Heart right ventricle (tissue), 16 donors: ENCODE measurements around the gene CYP19A1. TPM values are rescaled to one million over a fixed set of nuclear protein-coding genes. Genes with fewer than 3 reads are reported as not detected.

Experiments used
- ATAC-seq, 8 donors: fragments of 200-7000 bp; cut with Tn5 transposase; one replicate each; pipeline ENCODE4 v1.9.1; 2020; ENCODE audit warnings: mild to moderate bottlenecking in 8 of 8, moderate library complexity in 8 of 8, moderate number of reproducible peaks in 1 of 8
- DNase-seq, 2 donors: peaks; one replicate each; pipeline ENCODE4 v3.0.0-alpha.2; 2020
- H3K27ac ChIP-seq, 10 donors: fragments of 200-600 bp; sonication (generic) in 2 of 10; one replicate each; pipeline versions ENCODE4 v1.5.0 to v1.8.0; 2020 to 2022; ENCODE audit warnings: mild to moderate bottlenecking in 3 of 10
- H3K27me3 ChIP-seq, 7 donors: fragments of 200-600 bp; one replicate each; pipeline ENCODE4 v1.8.0; 2021 to 2022; ENCODE audit warnings: mild to moderate bottlenecking in 2 of 7
- H3K36me3 ChIP-seq, 9 donors: fragments of 200-600 bp; sonication (generic) in 1 of 9; one replicate each; pipeline versions ENCODE4 v1.5.0 to v1.8.0; 2020 to 2022; ENCODE audit warnings: mild to moderate bottlenecking in 2 of 9
- H3K4me1 ChIP-seq, 9 donors: fragments of 200-600 bp; sonication (generic) in 1 of 9; one replicate each; pipeline versions ENCODE4 v1.5.0 to v1.8.0; 2020 to 2022; ENCODE audit warnings: mild to moderate bottlenecking in 4 of 9
- H3K4me3 ChIP-seq, 10 donors: fragments of 200-600 bp; sonication (generic) in 2 of 10; one replicate each; pipeline versions ENCODE4 v1.5.0 to v1.8.0; 2020 to 2022; ENCODE audit warnings: mild to moderate bottlenecking in 7 of 10, moderate library complexity in 2 of 10
- H3K9me3 ChIP-seq, 11 donors: fragments of 200-600 bp in 10 of 11; sonication (generic) in 2 of 11; one replicate each; pipeline versions ENCODE4 v1.5.0 to v1.8.0; 2013 to 2022; ENCODE audit warnings: mild to moderate bottlenecking in 2 of 11, control low read depth in 1 of 11, moderate library complexity in 1 of 11
- CTCF ChIP-seq, 9 donors: fragments of 200-600 bp; sonication (generic) in 2 of 9; IDR thresholded peaks; one replicate each; pipeline versions ENCODE4 v1.5.0 to v1.8.0; 2021 to 2022; ENCODE audit warnings: antibody characterized with exemption in 9 of 9, mild to moderate bottlenecking in 5 of 9, moderate library complexity in 1 of 9
- WGBS, 2 donors: extraction: QIAGEN DNeasy Blood & Tissue Kit; methylation state at CpG; one replicate each; pipeline ENCODE4 v1.1.7; 2013; ENCODE audit warnings: inconsistent platforms in 1 of 2; 5-methylcytosine and 5-hydroxymethylcytosine counted together
- intact Hi-C, 10 donors: fragments of 100-400 bp; cut with DNase I; formaldehyde crosslinking; loops; one replicate each; pipeline versions ENCODE4 v1.11.1 to v1.14.2; 2022
- polyA plus RNA-seq, 2 donors: library from polyadenylated mRNA; stranded (reverse); fragments of 200-250 nt; gene quantifications; one replicate each; pipeline ENCODE4 v1.2.3, GENCODE V29; 2013
- total RNA-seq, 10 donors: library from RNA; stranded (reverse); fragmentation: NEBNext Ultra II Directional in 3 of 10; extraction: Animal tissue kit (Norgen Biotek cat#: 25700) in 3 of 10; gene quantifications; one replicate each; pipeline versions ENCODE4 v1.2.1 to v1.2.4, GENCODE V29; 2021 to 2023
- donor health status: Arrhythmogenic right ventricular cardiomyopathy.
- donor health status: ischemic (EF 13 %, LVEDD 7.1; RV severe dilation, severe dysfunction).
- donor health status: healthy with polysubstance abuse.
- donor health status: DM: no; HTN: yes; CAD: no.
- donor health status: DM: no; HTN: no; CAD: no.
- donor health status: ischemic (EF 25% LVEDD 6.9; RV normal size, moderate dysfunction).
- donor health status: ischemic (EF 25% LVEDD 5.7; RV mildly dilated, moderate dysfunction).
- donor health status: healthy.
- donor health status: DM: yes; HTN: yes; CAD: no.
- donor health status: Ischemic cardiomyopathy.
- donor health status: ischemic (EF 35%, LVEDD 5.7; RV mildly dilated, moderate dysfunction).
- donor health status: nonischemic (EF 11% LVEDD 7.7; RV severe dilation, severe dysfunction).
- donor health status: DM: yes; HTN: yes; CAD: no.
- donor health status: PGD.
- donor health status: ischemic (EF 29% LVEDD 5.4; RV normal size, mild dysfunction).
- donor health status: nonischemic (EF 23%, LVEDD 6.1; RV moderate dilation, normal function).

Gene CYP19A1
- total and polyA plus RNA-seq, 12 donors = 0.26 to 1.9 (median 0.68) TPM; not detected in 3

DNA sequence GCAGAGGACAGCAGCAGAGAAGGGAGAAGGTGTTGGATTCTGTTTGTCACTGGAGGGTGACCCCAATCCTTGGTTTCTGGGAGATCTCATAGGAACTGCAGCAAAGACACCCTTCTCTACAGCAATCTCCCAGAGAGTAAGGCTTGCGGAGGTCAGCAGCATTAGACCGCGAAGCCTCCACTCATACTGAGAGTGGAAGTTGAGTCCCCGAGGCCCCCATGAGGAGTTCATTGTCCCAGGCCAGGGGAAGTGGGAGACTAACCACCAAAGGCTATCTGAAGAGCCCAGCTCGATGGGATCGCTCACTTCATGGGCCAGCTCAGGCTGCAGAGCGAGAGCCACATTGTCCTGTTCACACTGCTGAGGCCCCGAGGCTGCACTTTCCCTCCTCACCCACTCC, 47.6 kb upstream of the CYP19A1 start:
- TF ChIP-seq CTCF (IDR thresholded peaks at IDR 0.05) = no peak
- no peaks in the 10 kb centered on the region for H3K36me3 ChIP-seq
- ATAC-seq (no peak), DNase-seq (no peak)
- 82 to 88% methylated on average over 8 of the region's 8 CpGs for WGBS, 2 donors
- no peaks in the 10 kb centered on the region for H3K9me3 ChIP-seq
- no peaks in the 10 kb centered on the region for H3K27me3 ChIP-seq
- peaks cover 0 to 9% (median 1%) of the 10 kb centered on the region in 9 donors for H3K4me1 ChIP-seq
- intact Hi-C loops = loop anchor here in 2 of 10 donors (10.0 kb wide), 2 partner anchors 221 to 231 kb away; no protein-coding TSS in a partner anchor
- no peak overlapping the region for H3K27ac ChIP-seq
- no peak overlapping the region for H3K4me3 ChIP-seq

DNA sequence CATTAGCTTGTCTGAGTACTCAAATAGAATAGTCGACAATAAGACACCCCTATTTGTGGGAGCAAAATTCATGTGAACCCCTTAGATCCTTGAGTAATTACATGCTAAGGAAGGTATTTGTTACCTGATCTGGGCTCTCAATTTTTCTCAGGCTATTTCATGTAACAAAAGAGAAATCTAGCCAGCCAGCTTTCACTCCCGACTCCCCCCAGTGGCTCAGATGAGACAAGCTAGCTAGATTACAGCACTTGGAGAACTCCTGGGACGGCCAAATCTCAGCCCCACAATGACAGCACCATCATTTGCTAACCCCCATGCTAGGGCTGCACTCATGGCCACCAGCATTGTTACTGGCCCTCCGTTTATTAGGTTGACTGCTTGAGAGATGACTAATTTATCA, 44.4 kb upstream of the CYP19A1 start:
- H3K9me3 ChIP-seq = no peaks in the 10 kb centered on the region
- no peak overlapping the region for H3K4me3 ChIP-seq
- no peaks in the 10 kb centered on the region for H3K27me3 ChIP-seq
- H3K36me3 ChIP-seq = no peaks in the 10 kb centered on the region
- WGBS, 2 donors = 23 to 33% methylated on average over 4 of the region's 4 CpGs
- H3K27ac ChIP-seq = no peak overlapping the region
- H3K4me1 ChIP-seq = peaks cover 0 to 17% (median 8%) of the 10 kb centered on the region in 9 donors
- DNase-seq (no peak), ATAC-seq (no peak)
- intact Hi-C loops = loop anchor here in 6 of 10 donors (5.0 to 10.0 kb wide), 7 partner anchors 60 to 228 kb away; no protein-coding TSS in a partner anchor
- TF ChIP-seq CTCF (IDR thresholded peaks at IDR 0.05) = peak in 8 of 9 donors; percentile 5 to 47 (median 38)

DNA sequence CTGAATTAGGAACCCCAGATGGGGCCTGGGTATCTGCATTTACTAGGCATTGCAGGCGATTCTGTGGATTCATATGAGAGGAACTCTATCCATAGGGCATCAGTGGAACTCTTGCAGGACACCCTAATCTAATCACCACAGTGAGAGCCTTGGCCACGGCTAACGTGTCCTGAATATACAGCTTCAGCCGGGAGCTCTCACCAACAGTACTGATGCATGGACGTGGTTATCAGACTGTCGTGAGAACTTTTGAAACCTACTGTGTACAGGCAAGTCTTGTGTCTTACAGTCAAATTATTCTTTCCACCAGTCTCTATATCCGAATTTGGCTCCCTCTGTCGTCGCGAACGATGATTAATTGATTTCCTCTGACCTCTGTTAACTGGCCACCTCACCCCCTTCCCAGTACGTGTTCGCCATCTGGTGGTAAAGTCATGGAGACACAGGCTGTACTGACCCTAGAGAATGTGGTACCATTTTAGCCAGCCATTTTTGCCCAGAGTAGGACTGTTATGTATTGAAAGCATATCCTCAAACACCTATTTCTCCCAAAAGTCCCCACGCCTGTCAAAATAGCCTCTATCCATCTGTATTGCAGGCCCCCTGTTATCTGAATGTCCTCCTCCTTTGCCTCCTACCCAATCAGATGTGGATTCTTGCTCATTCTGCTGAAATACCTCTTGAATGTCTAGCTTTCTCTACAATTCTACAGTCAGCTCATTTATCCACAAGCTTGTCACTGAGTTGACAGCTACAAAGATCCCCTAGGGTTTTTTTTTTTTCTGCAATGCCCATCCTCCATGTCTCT, 42.8 kb upstream of the CYP19A1 start:
- H3K4me3 ChIP-seq = peak overlapping the region in 1 of 10 donors; percentile 21
- peaks cover 0 to 17% (median 8%) of the 10 kb centered on the region in 9 donors for H3K4me1 ChIP-seq
- 14 to 17% methylated on average over 14 of the region's 14 CpGs for WGBS, 2 donors
- no peak overlapping the region for H3K27ac ChIP-seq
- DNase-seq (peak in 1 of 2 donors; percentile 67), ATAC-seq (peak; percentile 88 to 95 (median 91))
- H3K9me3 ChIP-seq = no peaks in the 10 kb centered on the region
- intact Hi-C loops = loop anchor here (1.0 to 10.0 kb wide), 16 partner anchors 59 to 226 kb away; no protein-coding TSS in a partner anchor
- H3K36me3 ChIP-seq = no peaks in the 10 kb centered on the region
- H3K27me3 ChIP-seq = no peaks in the 10 kb centered on the region
- TF ChIP-seq CTCF (IDR thresholded peaks at IDR 0.05) = peak; percentile 82 to 96 (median 89)

DNA sequence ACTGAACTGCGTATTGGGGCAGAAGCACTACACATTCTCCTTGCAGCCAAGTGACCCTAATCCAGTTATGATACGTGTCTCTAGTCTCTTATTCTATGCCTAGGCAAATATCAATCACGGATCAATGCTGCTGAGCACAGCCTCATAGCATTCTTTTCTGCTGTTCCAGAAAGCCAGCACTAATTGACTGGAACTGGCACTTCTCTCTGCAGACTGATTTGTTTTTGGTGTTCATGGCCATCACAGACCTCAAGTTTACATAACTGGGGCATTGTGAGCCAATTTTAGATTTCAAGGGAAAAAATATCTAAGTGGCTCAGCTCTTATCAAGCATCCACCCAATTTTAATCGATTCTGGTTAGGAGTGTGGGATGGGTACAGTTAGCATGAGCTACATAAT, 41.0 kb upstream of the CYP19A1 start:
- no peaks in the 10 kb centered on the region for H3K27me3 ChIP-seq
- 77 to 83% methylated on average over 4 of the region's 4 CpGs for WGBS, 2 donors
- H3K9me3 ChIP-seq = no peaks in the 10 kb centered on the region
- no peak for ATAC-seq
- no peak overlapping the region for H3K4me3 ChIP-seq
- H3K36me3 ChIP-seq = no peaks in the 10 kb centered on the region
- DNase-seq = no peak
- intact Hi-C loops = loop anchor here in 1 of 10 donors (2.0 kb wide), 1 partner anchor 93 kb away; no protein-coding TSS in a partner anchor
- TF ChIP-seq CTCF (IDR thresholded peaks at IDR 0.05) = no peak
- no peak overlapping the region for H3K27ac ChIP-seq
- H3K4me1 ChIP-seq = peaks cover 0 to 17% (median 8%) of the 10 kb centered on the region in 9 donors
